Femur (tissue), 1 donor: ENCODE results near the gene NUBP1.
"Not testable (repeated sequence)": the region's sequence is repeated elsewhere in the genome, so short reads cannot be mapped to it uniquely, and the experiment has no call there.

Source experiments
- DNase-seq: peaks from one replicate; pipeline ENCODE4 v3.0.0-alpha.2; 2017

Gene NUBP1

GRCh38 chr16:10752843-10753523 is 9.3 kb downstream of the NUBP1 start:
- peak; percentile 42 for DNase-seq

DNA sequence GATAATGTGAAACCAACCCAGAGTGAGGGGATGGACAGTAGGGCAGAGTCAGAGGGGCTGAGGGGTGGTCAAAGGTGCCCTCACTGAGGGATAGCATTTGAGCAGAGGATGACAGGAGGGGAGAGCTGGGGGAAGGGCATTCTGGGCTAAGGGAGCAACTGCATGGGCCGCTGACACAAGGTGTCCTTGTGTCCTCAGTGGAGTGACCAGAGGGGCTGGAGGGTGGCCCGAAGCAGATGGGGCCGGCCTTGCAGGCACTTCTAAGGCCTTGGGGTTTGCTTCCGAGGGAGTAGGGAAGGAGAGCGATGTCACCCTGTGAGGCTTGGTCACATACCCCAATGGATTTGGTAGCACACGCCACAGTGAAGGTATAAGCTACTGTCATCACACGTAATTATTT is 10.0 kb downstream of the NUBP1 start:
- DNase-seq = no peak

DNA sequence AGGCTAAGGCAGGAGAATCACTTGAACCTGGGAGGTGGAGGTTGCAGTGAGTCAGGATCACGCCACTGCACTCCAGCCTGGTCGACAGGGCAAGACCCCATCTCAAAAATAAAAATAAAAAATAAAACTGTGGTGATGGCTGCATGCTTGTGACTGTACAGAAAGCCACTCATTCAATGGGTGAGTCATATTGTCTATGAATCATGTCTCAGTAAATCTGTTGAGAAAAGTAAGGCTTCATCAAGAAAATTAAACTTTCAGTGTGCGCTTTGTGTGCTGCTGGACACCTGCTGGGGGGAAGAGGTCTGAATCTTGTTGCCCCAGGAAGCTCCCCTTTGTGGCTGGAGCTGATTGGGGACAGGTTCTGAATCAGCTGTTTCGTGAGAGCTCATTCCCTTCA is 11.3 kb downstream of the NUBP1 start:
- DNase-seq = no peak

- DNase-seq = no peak
Measured at GRCh38 chr16:10756574-10756973, 12.9 kb downstream of the NUBP1 start.

DNA sequence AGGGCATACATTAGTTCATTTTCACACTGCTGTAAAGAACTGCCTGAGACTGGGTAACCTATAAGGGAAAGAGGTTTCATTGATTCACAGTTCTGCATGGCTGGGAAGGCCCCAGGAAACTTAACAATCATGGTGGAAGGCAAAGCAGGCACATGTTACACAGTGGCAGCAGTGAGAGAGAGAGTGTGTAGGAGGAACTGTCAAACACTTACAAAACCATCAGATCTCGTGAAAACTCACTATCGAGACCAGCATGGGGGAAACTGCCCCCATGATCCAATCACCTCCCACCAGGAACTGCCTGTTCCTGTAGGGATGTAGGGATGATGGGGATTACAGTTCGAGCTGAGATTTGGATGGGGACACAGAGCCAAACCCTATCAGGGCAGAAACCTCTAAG is 17.2 kb downstream of the NUBP1 start:
- DNase-seq = no peak

DNA sequence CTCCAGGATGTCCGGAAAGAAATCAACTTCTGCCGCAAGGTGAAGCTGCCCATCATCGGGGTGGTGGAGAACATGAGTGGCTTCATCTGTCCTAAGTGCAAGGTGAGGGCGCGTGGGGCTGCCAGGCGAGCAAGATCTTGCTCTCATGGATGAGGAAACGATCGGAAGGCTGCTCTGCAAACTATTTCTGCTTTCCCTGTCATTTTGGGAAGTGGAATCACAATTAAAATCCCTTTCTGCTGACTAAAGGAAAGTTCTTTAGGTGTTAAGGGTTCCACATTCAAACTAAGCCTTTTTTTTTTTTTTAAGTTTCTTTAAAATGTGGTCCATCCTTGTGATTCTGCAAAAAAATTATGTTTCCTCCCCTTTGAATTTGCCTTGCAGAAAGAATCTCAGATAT is 17.7 kb downstream of the NUBP1 start:
- DNase-seq = no peak

DNA sequence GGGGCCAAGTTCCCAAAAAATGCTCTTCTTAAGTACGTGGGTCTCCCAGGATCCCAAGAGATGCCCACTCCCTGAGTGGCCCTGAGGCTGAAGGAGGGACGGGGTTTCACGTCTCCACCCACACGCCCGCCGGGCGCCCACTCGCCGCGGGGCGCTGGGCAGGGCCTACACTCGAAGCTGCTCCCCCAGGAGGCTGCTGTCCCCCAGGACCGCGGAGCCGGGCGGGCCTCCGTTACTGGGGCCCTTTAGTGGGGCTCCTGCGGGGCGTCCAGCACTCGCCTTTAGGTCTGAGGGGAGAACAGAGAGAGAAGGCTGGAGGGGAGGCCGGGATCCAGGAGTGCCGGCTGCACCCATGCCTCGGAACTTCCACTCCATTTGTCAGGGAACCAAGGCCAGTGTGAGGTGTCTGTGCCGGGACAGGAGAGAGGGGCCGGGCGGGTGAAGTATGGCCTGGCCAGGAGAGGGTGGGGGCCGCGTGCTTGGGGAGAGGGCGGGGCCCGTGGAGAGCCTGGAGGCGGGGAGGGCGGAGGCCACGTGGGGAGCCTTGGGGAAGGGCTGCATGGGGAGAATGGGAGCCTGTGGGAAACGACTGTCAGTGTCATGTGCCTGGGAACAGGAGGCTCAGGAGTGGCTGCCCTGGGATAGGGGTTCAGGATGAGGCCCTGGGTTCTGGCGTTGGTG is 18.8 kb downstream of the NUBP1 start:
- no peak for DNase-seq

DNA sequence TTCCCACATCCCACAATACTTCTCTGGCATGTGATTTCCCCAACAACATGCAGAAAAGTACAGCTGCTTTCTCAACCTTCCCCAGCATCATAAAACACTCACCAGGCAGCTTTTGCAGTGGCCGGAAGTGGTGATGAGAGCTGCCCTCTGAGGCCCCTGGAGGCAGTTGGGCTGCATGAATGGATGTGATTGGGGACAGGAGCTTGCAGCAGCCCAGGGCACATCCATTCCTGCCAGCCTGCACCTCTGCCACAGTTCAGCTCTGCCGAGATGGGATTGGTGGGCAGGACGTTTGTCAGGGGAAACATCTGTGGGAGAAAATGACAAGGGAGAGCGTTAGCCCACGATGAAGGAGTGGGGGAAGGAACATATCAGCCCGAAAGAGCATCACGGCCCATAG is 19.8 kb downstream of the NUBP1 start:
- DNase-seq = no peak

- no peak for DNase-seq
Measured at GRCh38 chr16:10765772-10766171, 22.1 kb downstream of the NUBP1 start.

DNA sequence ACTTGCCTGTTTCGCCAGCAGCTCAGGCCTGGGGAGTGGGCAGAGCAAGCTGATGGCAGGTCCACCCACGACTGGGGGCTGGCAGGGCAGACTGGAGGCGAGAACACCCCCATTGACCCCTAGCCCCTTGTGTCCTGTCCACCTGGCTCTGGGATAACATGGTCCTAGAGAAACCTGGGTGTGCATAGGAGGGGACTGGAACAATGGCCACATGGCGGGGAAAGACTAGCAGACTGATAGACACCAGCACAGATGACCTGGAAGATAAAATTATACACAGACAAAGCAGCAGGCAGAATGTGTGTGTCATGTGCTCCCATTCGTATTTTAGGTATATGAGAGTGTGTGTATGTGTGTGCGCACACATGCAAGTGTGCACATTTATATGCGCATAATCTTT is 23.5 kb downstream of the NUBP1 start:
- DNase-seq = no peak

DNA sequence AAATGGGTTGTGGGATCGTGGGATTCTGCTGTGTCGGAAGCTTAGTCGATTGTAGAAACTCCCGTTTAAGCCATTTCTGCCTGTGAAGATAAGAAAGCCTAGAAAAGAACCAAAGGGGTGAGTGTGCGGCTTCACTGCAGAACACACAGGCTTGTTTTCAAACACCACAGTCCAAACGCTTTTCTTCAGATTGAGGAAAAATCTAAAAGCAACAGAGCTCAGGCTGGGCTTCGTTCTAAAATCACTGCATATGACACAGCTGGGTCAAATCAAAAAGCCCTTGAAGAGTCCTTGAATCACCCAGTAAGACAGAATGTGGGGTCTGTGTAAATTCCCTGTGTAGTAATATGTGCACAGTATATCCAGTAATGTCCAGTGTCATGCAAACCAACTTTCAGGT is 25.7 kb downstream of the NUBP1 start:
- DNase-seq = no peak

- DNase-seq = no peak
Measured at GRCh38 chr16:10770907-10771306, 27.3 kb downstream of the NUBP1 start.

DNA sequence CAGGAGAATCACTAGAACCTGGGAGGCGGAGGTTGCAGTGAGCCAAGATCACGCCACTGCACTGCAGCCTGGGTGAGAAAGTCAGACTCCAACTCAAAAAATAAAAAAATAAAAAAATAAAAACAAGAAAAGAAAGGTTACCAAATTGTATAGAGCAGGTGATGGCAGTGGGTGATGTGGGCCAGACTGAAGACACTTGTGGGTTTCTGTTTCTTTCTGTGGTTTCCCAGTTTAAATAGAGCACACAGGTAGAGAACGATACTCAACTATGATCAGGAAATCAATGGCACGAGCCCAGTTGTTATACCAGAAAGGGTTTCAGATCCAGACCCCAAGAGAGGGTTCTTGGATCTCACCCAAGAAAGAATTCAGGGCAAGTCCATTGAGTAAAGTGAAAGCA is 32.6 kb downstream of the NUBP1 start:
- no peak for DNase-seq

- DNase-seq = not testable (repeated sequence)
Measured at GRCh38 chr16:10776923-10777322, 33.3 kb downstream of the NUBP1 start.

DNA sequence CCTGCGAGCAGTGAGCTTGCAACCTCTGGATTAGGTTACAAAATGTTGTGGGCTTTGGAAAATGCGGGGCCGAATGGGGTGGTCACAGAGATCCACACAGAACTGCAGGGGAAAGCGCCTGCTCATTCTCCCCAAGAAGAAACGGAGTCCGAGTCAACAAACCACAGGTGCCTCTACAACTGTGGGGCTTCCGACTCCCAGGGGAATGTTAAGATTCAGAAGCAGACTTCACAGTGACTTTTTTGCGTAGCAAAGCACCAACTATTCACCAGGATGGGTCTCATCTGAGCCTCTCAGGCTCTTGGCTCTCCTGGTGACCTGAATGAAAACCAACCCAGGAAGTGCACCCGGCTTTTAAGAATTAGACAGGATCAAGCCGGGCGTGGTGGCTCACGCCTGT is 33.7 kb downstream of the NUBP1 start:
- DNase-seq = no peak

- DNase-seq = not testable (repeated sequence)
Measured at GRCh38 chr16:10779908-10780307, 36.3 kb downstream of the NUBP1 start.

DNA sequence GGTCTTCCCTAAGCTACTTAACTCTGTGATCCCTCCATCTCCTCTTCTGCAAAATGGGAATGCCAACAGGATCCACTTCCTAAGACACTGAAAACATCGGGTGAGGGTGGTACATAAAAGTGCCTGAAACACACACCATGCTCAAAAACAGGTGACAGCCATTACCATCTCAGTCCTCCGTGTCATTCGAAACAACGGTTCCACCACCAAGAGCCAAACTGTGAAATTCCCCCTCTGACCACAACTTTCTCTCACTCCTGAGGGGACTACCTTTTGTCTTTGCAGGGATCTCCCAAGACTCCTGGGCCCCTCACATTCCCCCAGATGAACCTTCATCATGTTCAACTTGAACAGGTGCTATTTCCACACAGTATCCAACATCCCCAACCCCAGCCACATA is 37.0 kb downstream of the NUBP1 start:
- DNase-seq = no peak

- DNase-seq = no peak
Measured at GRCh38 chr16:10782628-10783027, 39.0 kb downstream of the NUBP1 start.

DNA sequence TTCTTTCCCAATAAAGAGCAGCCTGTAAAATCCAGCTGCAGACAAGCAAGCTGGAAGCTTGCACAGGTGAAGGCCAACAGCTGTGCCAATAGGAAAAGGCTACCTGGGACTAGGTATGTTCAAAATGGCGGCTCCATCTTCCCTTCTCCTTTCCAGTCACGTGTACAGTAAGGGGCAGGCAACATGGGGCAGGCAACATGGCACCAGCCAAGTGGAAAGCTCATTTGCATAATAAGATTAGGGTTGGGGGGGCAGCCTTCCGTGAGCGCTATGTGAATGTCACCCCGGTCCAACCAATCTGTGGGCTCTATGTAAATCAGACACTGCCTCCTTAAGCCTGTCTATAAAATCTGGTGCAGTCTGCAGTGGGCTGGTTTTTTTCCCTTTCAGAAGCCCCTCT is 43.7 kb downstream of the NUBP1 start:
- no peak for DNase-seq

DNA sequence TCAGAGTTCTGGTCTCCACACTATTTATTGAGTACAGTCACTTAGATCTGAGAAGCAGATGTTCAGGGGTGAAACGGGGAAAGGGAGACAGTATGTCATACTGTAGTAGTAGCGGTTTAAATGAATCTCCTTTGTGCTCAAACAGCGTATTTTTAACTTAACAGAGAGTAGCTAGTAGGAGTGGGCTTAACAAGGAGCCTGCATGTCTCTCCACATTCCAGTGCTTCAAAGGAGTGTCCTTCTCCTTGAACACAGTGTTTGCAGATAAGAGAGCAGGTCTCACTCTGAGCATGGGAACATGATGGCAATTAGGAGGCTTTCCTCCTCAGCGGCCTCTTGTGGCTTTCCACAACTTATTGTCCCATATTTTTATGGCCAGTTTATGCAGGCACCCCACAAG is 45.0 kb downstream of the NUBP1 start:
- DNase-seq = not testable (repeated sequence)

DNA sequence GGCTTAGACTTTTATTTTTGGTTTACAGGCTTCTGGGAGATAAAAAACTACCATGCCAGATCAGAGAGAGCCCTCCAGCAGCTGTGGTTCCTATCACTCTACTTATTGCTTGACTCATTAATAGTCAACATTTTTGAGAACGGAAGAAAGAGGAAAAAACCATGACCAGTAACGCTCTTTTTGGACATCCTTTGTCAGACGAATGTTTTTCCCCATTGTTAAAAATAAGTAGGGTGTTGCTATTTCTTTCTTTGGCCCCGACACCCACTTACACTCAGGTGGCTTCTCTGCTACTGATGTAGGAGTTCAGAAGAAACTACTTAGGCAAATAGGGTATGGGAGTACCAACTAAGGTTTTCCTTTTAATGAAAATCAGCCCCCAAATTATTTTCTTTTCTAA is 47.4 kb downstream of the NUBP1 start:
- DNase-seq = no peak

- no peak for DNase-seq
Measured at GRCh38 chr16:10799736-10800135, 56.1 kb downstream of the NUBP1 start.

DNA sequence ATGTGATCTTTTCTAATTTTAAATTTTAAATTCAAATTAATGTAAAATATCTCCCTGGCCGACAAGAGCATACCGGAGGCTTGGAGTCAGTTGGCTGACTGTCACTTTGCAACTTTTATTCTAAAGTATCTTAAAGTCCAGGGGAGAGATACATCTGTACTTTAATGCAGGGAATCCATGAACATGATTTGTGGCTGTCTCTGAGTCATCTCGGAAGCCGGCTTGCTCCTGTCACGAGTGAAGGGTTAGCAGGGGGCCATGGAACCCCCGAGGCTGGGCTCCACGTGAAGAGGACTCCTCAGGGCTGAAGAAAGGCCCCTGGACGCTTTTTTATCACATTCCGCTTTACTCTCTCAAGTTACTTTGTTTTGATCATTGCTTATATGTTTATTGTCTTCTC is 61.7 kb downstream of the NUBP1 start:
- no peak for DNase-seq

GRCh38 chr16:10806698-10807097 is 63.1 kb downstream of the NUBP1 start:
- DNase-seq = no peak

GRCh38 chr16:10808218-10808617 is 64.6 kb downstream of the NUBP1 start:
- DNase-seq = no peak
